ENCODE measurements around the gene ANKDD1B. TPM values are rescaled to one million over a fixed set of nuclear protein-coding genes. Genes with fewer than 3 reads are reported as not detected.

ANKDD1B gene
- total RNA-seq, 2 donors from 2014 or later: 1.6 TPM; not detected in 1

DNA sequence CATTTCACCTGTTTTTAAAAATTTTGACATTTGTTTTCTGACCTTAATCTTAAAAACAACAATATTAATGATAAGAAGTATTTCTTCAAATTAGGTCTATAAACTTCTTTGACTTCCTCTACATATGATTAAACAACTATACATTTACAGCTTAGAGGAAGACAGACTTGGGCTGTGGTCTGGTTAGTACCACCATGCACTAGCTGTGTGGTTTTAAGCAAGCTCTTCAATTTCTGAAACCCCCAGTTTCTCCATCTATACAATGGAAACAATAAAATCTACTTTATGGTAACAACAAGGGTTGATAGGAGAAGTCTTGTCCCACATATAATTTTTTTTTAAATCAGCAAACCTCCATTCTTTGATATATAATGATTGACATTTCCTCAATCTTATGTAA is 15.7 kb downstream of the ANKDD1B start:
- H3K27me3 ChIP-seq (replicated peaks; ENCODE audit: insufficient read depth): no peaks in the 10 kb centered on the region
- H3K36me3 ChIP-seq: no peaks in the 10 kb centered on the region
- H3K4me1 ChIP-seq (ENCODE audit: control insufficient read depth in 1 of 2, low read depth in 2 of 2): no peaks in the 10 kb centered on the region
- no peak overlapping the region for H3K4me3 ChIP-seq
- no peak for DNase-seq (ENCODE audit: low spot score)
- TF ChIP-seq, protein P1, sequence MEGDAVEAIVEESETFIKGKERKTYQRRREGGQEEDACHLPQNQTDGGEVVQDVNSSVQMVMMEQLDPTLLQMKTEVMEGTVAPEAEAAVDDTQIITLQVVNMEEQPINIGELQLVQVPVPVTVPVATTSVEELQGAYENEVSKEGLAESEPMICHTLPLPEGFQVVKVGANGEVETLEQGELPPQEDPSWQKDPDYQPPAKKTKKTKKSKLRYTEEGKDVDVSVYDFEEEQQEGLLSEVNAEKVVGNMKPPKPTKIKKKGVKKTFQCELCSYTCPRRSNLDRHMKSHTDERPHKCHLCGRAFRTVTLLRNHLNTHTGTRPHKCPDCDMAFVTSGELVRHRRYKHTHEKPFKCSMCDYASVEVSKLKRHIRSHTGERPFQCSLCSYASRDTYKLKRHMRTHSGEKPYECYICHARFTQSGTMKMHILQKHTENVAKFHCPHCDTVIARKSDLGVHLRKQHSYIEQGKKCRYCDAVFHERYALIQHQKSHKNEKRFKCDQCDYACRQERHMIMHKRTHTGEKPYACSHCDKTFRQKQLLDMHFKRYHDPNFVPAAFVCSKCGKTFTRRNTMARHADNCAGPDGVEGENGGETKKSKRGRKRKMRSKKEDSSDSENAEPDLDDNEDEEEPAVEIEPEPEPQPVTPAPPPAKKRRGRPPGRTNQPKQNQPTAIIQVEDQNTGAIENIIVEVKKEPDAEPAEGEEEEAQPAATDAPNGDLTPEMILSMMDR (IDR thresholded peaks at IDR 0.05): no peak
- no peaks in the 10 kb centered on the region for H3K9me3 ChIP-seq
- H3K27ac ChIP-seq: no peak overlapping the region
- no peak for ATAC-seq (ENCODE audit: insufficient number of reproducible peaks, low FRiP score, low read depth)

DNA sequence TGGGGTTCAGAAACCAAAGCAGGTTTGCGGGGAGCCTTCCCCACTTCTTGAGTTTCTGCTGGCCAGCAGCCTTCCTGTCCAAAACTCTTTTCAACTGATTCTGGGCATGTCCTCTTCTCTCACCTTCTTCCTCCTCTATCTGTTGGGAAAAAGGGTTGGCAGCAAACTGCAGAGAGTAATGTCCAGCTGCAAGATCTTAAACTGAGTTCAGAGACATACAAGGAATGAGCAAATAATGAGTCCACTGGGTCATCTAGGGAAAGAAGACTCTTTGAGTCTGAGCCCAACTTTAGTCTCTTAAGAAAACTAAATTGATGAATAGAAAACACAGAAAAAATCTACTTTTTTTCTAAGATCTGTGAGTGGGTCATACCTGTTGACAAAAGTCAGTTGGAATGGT is 16.5 kb downstream of the ANKDD1B start:
- TF ChIP-seq, protein P1 (IDR thresholded peaks at IDR 0.05): no peak
- no peak for ATAC-seq (ENCODE audit: insufficient number of reproducible peaks, low FRiP score, low read depth)
- no peaks in the 10 kb centered on the region for H3K27me3 ChIP-seq (replicated peaks; ENCODE audit: insufficient read depth)
- DNase-seq (ENCODE audit: low spot score): no peak
- no peak overlapping the region for H3K4me3 ChIP-seq
- no peak overlapping the region for H3K27ac ChIP-seq
- no peaks in the 10 kb centered on the region for H3K9me3 ChIP-seq
- no peaks in the 10 kb centered on the region for H3K36me3 ChIP-seq
- H3K4me1 ChIP-seq (ENCODE audit: control insufficient read depth in 1 of 2, low read depth in 2 of 2): no peaks in the 10 kb centered on the region

DNA sequence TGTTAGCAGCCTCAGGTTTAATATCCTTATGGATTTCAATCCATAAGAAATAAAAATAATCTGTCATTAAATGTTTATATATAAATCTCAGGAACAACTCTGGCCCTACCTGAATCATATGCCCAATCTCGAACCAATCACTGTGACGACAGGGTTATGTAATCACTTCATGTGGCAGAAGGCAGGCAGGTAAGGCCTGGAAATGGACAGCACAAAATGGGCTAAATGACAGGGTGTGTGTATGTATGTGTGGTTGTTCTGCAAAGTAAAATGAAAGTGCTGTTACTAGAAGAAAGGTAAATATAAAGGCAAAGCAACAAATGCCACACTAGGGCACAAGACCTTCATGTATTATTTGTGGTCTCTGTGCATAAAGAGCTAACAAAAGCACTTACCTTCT is 19.6 kb downstream of the ANKDD1B start:
- Histone ChIP-seq H3K36me3 (no peaks in the 10 kb centered on the region), H3K4me3 (no peak overlapping the region), H3K27me3 (replicated peaks; ENCODE audit: insufficient read depth) (no peaks in the 10 kb centered on the region), H3K4me1 (ENCODE audit: control insufficient read depth in 1 of 2, low read depth in 2 of 2) (no peaks in the 10 kb centered on the region), H3K9me3 (no peaks in the 10 kb centered on the region), H3K27ac (no peak overlapping the region)
- ATAC-seq (ENCODE audit: insufficient number of reproducible peaks, low FRiP score, low read depth) (no peak), DNase-seq (ENCODE audit: low spot score) (no peak)
- TF ChIP-seq, protein P1 (IDR thresholded peaks at IDR 0.05): no peak

DNA sequence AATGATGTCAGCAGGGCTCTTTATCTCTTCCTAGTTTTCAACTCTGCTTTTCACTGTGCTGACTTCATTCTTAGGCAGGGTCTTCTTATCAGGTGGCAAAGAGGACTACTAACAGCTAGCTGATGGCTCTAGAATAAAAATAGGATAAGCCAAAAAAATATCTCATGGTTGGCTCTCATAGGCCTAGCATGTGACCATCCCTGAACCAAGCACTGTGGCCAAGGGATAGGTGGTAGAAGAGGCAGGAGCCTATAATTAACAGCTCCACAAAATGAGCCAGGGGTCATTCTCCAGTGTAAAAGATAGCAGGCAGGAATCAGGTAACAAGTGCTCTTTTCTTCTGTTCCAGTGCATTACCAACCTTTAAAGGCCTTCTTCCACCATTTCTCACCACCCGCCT is 21.1 kb downstream of the ANKDD1B start:
- ATAC-seq (ENCODE audit: insufficient number of reproducible peaks, low FRiP score, low read depth): no peak
- Histone ChIP-seq H3K4me1 (ENCODE audit: control insufficient read depth in 1 of 2, low read depth in 2 of 2) (no peaks in the 10 kb centered on the region), H3K27me3 (replicated peaks; ENCODE audit: insufficient read depth) (no peaks in the 10 kb centered on the region), H3K4me3 (no peak overlapping the region), H3K9me3 (no peaks in the 10 kb centered on the region), H3K36me3 (no peaks in the 10 kb centered on the region), H3K27ac (no peak overlapping the region)
- DNase-seq (ENCODE audit: low spot score): no peak
- TF ChIP-seq, protein P1 (IDR thresholded peaks at IDR 0.05): no peak

- no peaks in the 10 kb centered on the region for H3K4me1 ChIP-seq (ENCODE audit: control insufficient read depth in 1 of 2, low read depth in 2 of 2)
- no peak overlapping the region for H3K27ac ChIP-seq
- DNase-seq (ENCODE audit: low spot score) (no peak), ATAC-seq (ENCODE audit: insufficient number of reproducible peaks, low FRiP score, low read depth) (no peak)
- no peaks in the 10 kb centered on the region for H3K9me3 ChIP-seq
- H3K4me3 ChIP-seq: no peak overlapping the region
- no peaks in the 10 kb centered on the region for H3K27me3 ChIP-seq (replicated peaks; ENCODE audit: insufficient read depth)
- no peaks in the 10 kb centered on the region for H3K36me3 ChIP-seq
- TF ChIP-seq, protein P1 (IDR thresholded peaks at IDR 0.05): no peak
These were observed 26.7 kb downstream of the ANKDD1B start for GRCh38 chr5:75637949-75638348.
